ENCODE measurements around the gene GOLPH3.
A peak's percentile ranks its signal among the peaks of the same experiment; 100 is the strongest.
"Not testable (repeated sequence)": the region's sequence is repeated elsewhere in the genome, so short reads cannot be mapped to it uniquely, and the experiment has no call there.

GOLPH3 gene

GRCh38 chr5:32174011-32174870, at the start of gene GOLPH3:
Gene GOLPH3, minus strand, starts transcription at chr5:32174319. Its CDS starts 285 bp downstream, at chr5:32174034.
- Histone ChIP-seq H3K9ac (ENCODE audit: low read depth in 1 of 2, low read length in 2 of 2) (peak within 1 kb of the TSS; percentile 97 to 100), H3K27ac (ENCODE audit: low read depth in 2 of 2, low read length in 2 of 2) (peak within 1 kb of the TSS; percentile 99 to 100), H3K4me3 (ENCODE audit: low read length in 2 of 2) (peak within 1 kb of the TSS; percentile 93 to 97), H3K36me3 (ENCODE audit: control insufficient read depth in 2 of 2, insufficient read depth in 2 of 2, low read length in 2 of 2) (peaks cover 10 to 13% of the 10 kb centered on the region in 2 donors), H3K27me3 (ENCODE audit: control insufficient read depth in 2 of 2, insufficient read depth in 2 of 2, low read length in 2 of 2) (no peaks in the 10 kb centered on the region), H3K9me3 (ENCODE audit: control insufficient read depth in 2 of 2, low read length in 2 of 2) (no peaks in the 10 kb centered on the region), H3K4me1 (ENCODE audit: control insufficient read depth in 2 of 2, insufficient read depth in 2 of 2, low read length in 2 of 2) (peaks cover 2 to 8% of the 10 kb centered on the region in 2 donors)

GRCh38 chr5:32222723-32223470, 48.8 kb upstream of the GOLPH3 start:
- no peak overlapping the region for H3K4me3 ChIP-seq (ENCODE audit: low read length in 2 of 2)
- no peaks in the 10 kb centered on the region for H3K4me1 ChIP-seq (ENCODE audit: control insufficient read depth in 2 of 2, insufficient read depth in 2 of 2, low read length in 2 of 2)
- no peak overlapping the region for H3K9ac ChIP-seq (ENCODE audit: low read depth in 1 of 2, low read length in 2 of 2)
- H3K36me3 ChIP-seq (ENCODE audit: control insufficient read depth in 2 of 2, insufficient read depth in 2 of 2, low read length in 2 of 2) = no peaks in the 10 kb centered on the region
- H3K27me3 ChIP-seq (ENCODE audit: control insufficient read depth in 2 of 2, insufficient read depth in 2 of 2, low read length in 2 of 2) = no peaks in the 10 kb centered on the region
- H3K27ac ChIP-seq (ENCODE audit: low read depth in 2 of 2, low read length in 2 of 2) = no peak overlapping the region
- no peaks in the 10 kb centered on the region for H3K9me3 ChIP-seq (ENCODE audit: control insufficient read depth in 2 of 2, low read length in 2 of 2)

- Histone ChIP-seq H3K9ac (ENCODE audit: low read depth in 1 of 2, low read length in 2 of 2) (no peak overlapping the region), H3K27ac (ENCODE audit: low read depth in 2 of 2, low read length in 2 of 2) (no peak overlapping the region)
Measured at GRCh38 chr5:32217886-32218396, 43.8 kb upstream of the GOLPH3 start.

GRCh38 chr5:32214344-32214743, 40.2 kb upstream of the GOLPH3 start:
- H3K4me1 ChIP-seq (ENCODE audit: control insufficient read depth in 2 of 2, insufficient read depth in 2 of 2, low read length in 2 of 2); H3K4me3 ChIP-seq (ENCODE audit: low read length in 2 of 2); H3K36me3 ChIP-seq (ENCODE audit: control insufficient read depth in 2 of 2, insufficient read depth in 2 of 2, low read length in 2 of 2); H3K27me3 ChIP-seq (ENCODE audit: control insufficient read depth in 2 of 2, insufficient read depth in 2 of 2, low read length in 2 of 2); H3K9ac ChIP-seq (ENCODE audit: low read depth in 1 of 2, low read length in 2 of 2); H3K27ac ChIP-seq (ENCODE audit: low read depth in 2 of 2, low read length in 2 of 2); H3K9me3 ChIP-seq (ENCODE audit: control insufficient read depth in 2 of 2, low read length in 2 of 2): not testable (repeated sequence)

More at GRCh38 chr5:32217886-32218396, 43.8 kb upstream of the GOLPH3 start:
- Histone ChIP-seq H3K27me3 (ENCODE audit: control insufficient read depth in 2 of 2, insufficient read depth in 2 of 2, low read length in 2 of 2) (no peaks in the 10 kb centered on the region), H3K4me1 (ENCODE audit: control insufficient read depth in 2 of 2, insufficient read depth in 2 of 2, low read length in 2 of 2) (no peaks in the 10 kb centered on the region), H3K9me3 (ENCODE audit: control insufficient read depth in 2 of 2, low read length in 2 of 2) (no peaks in the 10 kb centered on the region), H3K4me3 (ENCODE audit: low read length in 2 of 2) (no peak overlapping the region), H3K36me3 (ENCODE audit: control insufficient read depth in 2 of 2, insufficient read depth in 2 of 2, low read length in 2 of 2) (no peaks in the 10 kb centered on the region)

GRCh38 chr5:32210151-32210550, 36.0 kb upstream of the GOLPH3 start:
- Histone ChIP-seq H3K4me1 (ENCODE audit: control insufficient read depth in 2 of 2, insufficient read depth in 2 of 2, low read length in 2 of 2) (no peaks in the 10 kb centered on the region), H3K4me3 (ENCODE audit: low read length in 2 of 2) (no peak overlapping the region), H3K27me3 (ENCODE audit: control insufficient read depth in 2 of 2, insufficient read depth in 2 of 2, low read length in 2 of 2) (no peaks in the 10 kb centered on the region), H3K27ac (ENCODE audit: low read depth in 2 of 2, low read length in 2 of 2) (no peak overlapping the region), H3K36me3 (ENCODE audit: control insufficient read depth in 2 of 2, insufficient read depth in 2 of 2, low read length in 2 of 2) (no peaks in the 10 kb centered on the region), H3K9ac (ENCODE audit: low read depth in 1 of 2, low read length in 2 of 2) (no peak overlapping the region), H3K9me3 (ENCODE audit: control insufficient read depth in 2 of 2, low read length in 2 of 2) (no peaks in the 10 kb centered on the region)

- H3K9me3 ChIP-seq (ENCODE audit: control insufficient read depth in 2 of 2, low read length in 2 of 2); H3K36me3 ChIP-seq (ENCODE audit: control insufficient read depth in 2 of 2, insufficient read depth in 2 of 2, low read length in 2 of 2): not testable (repeated sequence)
Measured at GRCh38 chr5:32208837-32209236, 34.7 kb upstream of the GOLPH3 start.

GRCh38 chr5:32207355-32207634, 33.2 kb upstream of the GOLPH3 start:
- no peaks in the 10 kb centered on the region for H3K27me3 ChIP-seq (ENCODE audit: control insufficient read depth in 2 of 2, insufficient read depth in 2 of 2, low read length in 2 of 2)
- no peaks in the 10 kb centered on the region for H3K36me3 ChIP-seq (ENCODE audit: control insufficient read depth in 2 of 2, insufficient read depth in 2 of 2, low read length in 2 of 2)
- no peaks in the 10 kb centered on the region for H3K9me3 ChIP-seq (ENCODE audit: control insufficient read depth in 2 of 2, low read length in 2 of 2)
- no peak overlapping the region for H3K4me3 ChIP-seq (ENCODE audit: low read length in 2 of 2)
- no peaks in the 10 kb centered on the region for H3K4me1 ChIP-seq (ENCODE audit: control insufficient read depth in 2 of 2, insufficient read depth in 2 of 2, low read length in 2 of 2)
- no peak overlapping the region for H3K9ac ChIP-seq (ENCODE audit: low read depth in 1 of 2, low read length in 2 of 2)
- no peak overlapping the region for H3K27ac ChIP-seq (ENCODE audit: low read depth in 2 of 2, low read length in 2 of 2)

More at GRCh38 chr5:32208837-32209236, 34.7 kb upstream of the GOLPH3 start:
- not testable (repeated sequence) for H3K4me1 ChIP-seq (ENCODE audit: control insufficient read depth in 2 of 2, insufficient read depth in 2 of 2, low read length in 2 of 2); H3K4me3 ChIP-seq (ENCODE audit: low read length in 2 of 2); H3K27me3 ChIP-seq (ENCODE audit: control insufficient read depth in 2 of 2, insufficient read depth in 2 of 2, low read length in 2 of 2); H3K9ac ChIP-seq (ENCODE audit: low read depth in 1 of 2, low read length in 2 of 2); H3K27ac ChIP-seq (ENCODE audit: low read depth in 2 of 2, low read length in 2 of 2)

- H3K27ac ChIP-seq (ENCODE audit: low read depth in 2 of 2, low read length in 2 of 2) = no peak overlapping the region
- no peaks in the 10 kb centered on the region for H3K9me3 ChIP-seq (ENCODE audit: control insufficient read depth in 2 of 2, low read length in 2 of 2)
- H3K4me3 ChIP-seq (ENCODE audit: low read length in 2 of 2) = no peak overlapping the region
- H3K4me1 ChIP-seq (ENCODE audit: control insufficient read depth in 2 of 2, insufficient read depth in 2 of 2, low read length in 2 of 2) = no peaks in the 10 kb centered on the region
- H3K9ac ChIP-seq (ENCODE audit: low read depth in 1 of 2, low read length in 2 of 2) = no peak overlapping the region
- no peaks in the 10 kb centered on the region for H3K36me3 ChIP-seq (ENCODE audit: control insufficient read depth in 2 of 2, insufficient read depth in 2 of 2, low read length in 2 of 2)
- no peaks in the 10 kb centered on the region for H3K27me3 ChIP-seq (ENCODE audit: control insufficient read depth in 2 of 2, insufficient read depth in 2 of 2, low read length in 2 of 2)
Measured at GRCh38 chr5:32206509-32207354, 32.6 kb upstream of the GOLPH3 start.

GRCh38 chr5:32206053-32206452, 31.9 kb upstream of the GOLPH3 start:
- no peak overlapping the region for H3K27ac ChIP-seq (ENCODE audit: low read depth in 2 of 2, low read length in 2 of 2)

More at GRCh38 chr5:32206053-32206452, 31.9 kb upstream of the GOLPH3 start:
- no peaks in the 10 kb centered on the region for H3K4me1 ChIP-seq (ENCODE audit: control insufficient read depth in 2 of 2, insufficient read depth in 2 of 2, low read length in 2 of 2)
- H3K9me3 ChIP-seq (ENCODE audit: control insufficient read depth in 2 of 2, low read length in 2 of 2) = no peaks in the 10 kb centered on the region
- H3K4me3 ChIP-seq (ENCODE audit: low read length in 2 of 2) = no peak overlapping the region
- no peaks in the 10 kb centered on the region for H3K27me3 ChIP-seq (ENCODE audit: control insufficient read depth in 2 of 2, insufficient read depth in 2 of 2, low read length in 2 of 2)
- no peak overlapping the region for H3K9ac ChIP-seq (ENCODE audit: low read depth in 1 of 2, low read length in 2 of 2)
- no peaks in the 10 kb centered on the region for H3K36me3 ChIP-seq (ENCODE audit: control insufficient read depth in 2 of 2, insufficient read depth in 2 of 2, low read length in 2 of 2)
